A549 (cell line): ENCODE data around the gene RPS6KA4. TPM values are rescaled to one million over a fixed set of nuclear protein-coding genes. Genes with fewer than 3 reads are reported as not detected.

Experiments
- ATAC-seq, 2 experiments: fragments of 200-7000 bp in 1 of 2; fragments of >200 bp in 1 of 2; cut with Nextera tagmentation in 1 of 2; cut with Tn5 transposase in 1 of 2; 3 replicates each; pipeline versions ENCODE4 v1.8.0 to v1.9.1; 2018 to 2020; ENCODE audit warnings: mild to moderate bottlenecking in 1 of 2, moderate library complexity in 1 of 2
- CTCF ChIA-PET: fragments of 300-600 bp; sonication (Branson Sonifier 250); formaldehyde crosslinking; extraction: SDS; loops from one replicate; lab custom pipeline; 2021; ENCODE audit warnings: antibody characterized with exemption, inconsistent platforms; lab: Yijun Ruan, JAX
- POLR2A ChIA-PET: fragments of 350-600 bp; formaldehyde crosslinking; extraction: SDS; loops from one replicate; lab custom pipeline; 2021; ENCODE audit warnings: antibody characterized with exemption, inconsistent platforms; lab: Yijun Ruan, JAX
- DNase-seq, 2 experiments: peaks; one replicate each; pipeline versions ENCODE4 v3.0.0 to v3.0.0-alpha.2; 2011 to 2016; ENCODE audit warnings: low read depth in 1 of 2, low spot score in 1 of 2
- FAIRE-seq: peaks from 2 replicates; lab custom pipeline; 2011; peaks lifted over from hg19 to GRCh38; lab: Jason Lieb, UNC
- H3K27ac ChIP-seq, 2 experiments: fragments of >200 bp; sonication (Bioruptor Twin); formaldehyde crosslinking; 3 replicates each; pipeline ENCODE4 v1.5.1; 2016 to 2017
- H3K4me1 ChIP-seq: fragments of >200 bp; sonication (Bioruptor Twin); formaldehyde crosslinking; 3 replicates; pipeline ENCODE4 v1.6.1; 2016
- H3K4me2 ChIP-seq: fragments of >200 bp; sonication (Bioruptor Twin); formaldehyde crosslinking; 3 replicates; pipeline ENCODE4 v1.6.1; 2016
- H3K4me3 ChIP-seq: fragments of >200 bp; sonication (Bioruptor Twin); formaldehyde crosslinking; 3 replicates; pipeline ENCODE4 v1.5.1; 2016
- H3K9me3 ChIP-seq: fragments of >200 bp; sonication (Bioruptor Twin); formaldehyde crosslinking; 3 replicates; pipeline ENCODE4 v1.6.1; 2016
- CBX2 ChIP-seq: fragments of 200-600 bp; sonication (generic); IDR thresholded peaks from 2 replicates; pipeline ENCODE4 v1.6.1; 2016; ENCODE audit warnings: low read depth, mild to moderate bottlenecking, borderline replicate concordance
- CBX8 ChIP-seq: fragments of 200-600 bp; sonication (generic); IDR thresholded peaks from 2 replicates; pipeline ENCODE4 v1.6.1; 2016
- CHD2 ChIP-seq: fragments of 150-350 bp; IDR thresholded peaks from 2 replicates; pipeline ENCODE4 v1.6.1; 2014; ENCODE audit warnings: low read length; ENCODE audit not compliant: partially characterized antibody
- EHF ChIP-seq: fragments of 250-450 bp; sonication (Bioruptor Pico); IDR thresholded peaks from 2 replicates; pipeline ENCODE4 v1.5.0; 2020; ENCODE audit warnings: mild to moderate bottlenecking
- EHMT2 ChIP-seq: fragments of 200-600 bp; sonication (generic); IDR thresholded peaks from 2 replicates; pipeline ENCODE4 v1.6.1; 2016; ENCODE audit warnings: antibody characterized with exemption, low read depth, mild to moderate bottlenecking, moderate library complexity
- ESRRA ChIP-seq: fragments of 150-350 bp; IDR thresholded peaks from 2 replicates; pipeline ENCODE4 v1.6.1; 2014; ENCODE audit warnings: mild to moderate bottlenecking, low read length, borderline replicate concordance
- FOXS1 ChIP-seq: fragments of 250-450 bp; sonication (Bioruptor Pico); IDR thresholded peaks from 2 replicates; pipeline ENCODE4 v1.5.0; 2020; ENCODE audit warnings: mild to moderate bottlenecking, moderate library complexity
- HEYL ChIP-seq: fragments of 250-450 bp; sonication (Bioruptor Pico); IDR thresholded peaks from 2 replicates; pipeline ENCODE4 v1.8.0; 2021; ENCODE audit warnings: mild to moderate bottlenecking, moderate library complexity
- HOXA7 ChIP-seq: fragments of 250-450 bp; sonication (Bioruptor Pico); IDR thresholded peaks from 2 replicates; pipeline ENCODE4 v1.5.0; 2020; ENCODE audit warnings: mild to moderate bottlenecking, moderate library complexity
- HOXB13 ChIP-seq: fragments of 250-450 bp; sonication (Bioruptor Pico); IDR thresholded peaks from 2 replicates; pipeline ENCODE4 v1.5.0; 2020; ENCODE audit warnings: low read depth, mild to moderate bottlenecking, moderate library complexity
- HOXB5 ChIP-seq: fragments of 250-450 bp; sonication (Bioruptor Pico); IDR thresholded peaks from 2 replicates; pipeline ENCODE4 v1.5.0; 2020; ENCODE audit warnings: mild to moderate bottlenecking, moderate library complexity
- JUN ChIP-seq, 2 experiments: fragments of >200 bp; sonication (Bioruptor Twin); formaldehyde crosslinking; IDR thresholded peaks; 2 replicates in 1 of 2; 3 replicates in 1 of 2; pipeline ENCODE4 v1.6.1; 2016 to 2017
- KDM1A ChIP-seq: fragments of 200-600 bp; sonication (generic); IDR thresholded peaks from 2 replicates; pipeline ENCODE4 v1.6.1; 2016; ENCODE audit warnings: low read depth, mild to moderate bottlenecking
- KDM5A ChIP-seq: fragments of 200-600 bp; sonication (generic); IDR thresholded peaks from 2 replicates; pipeline ENCODE4 v1.6.1; 2016; ENCODE audit warnings: antibody characterized with exemption, mild to moderate bottlenecking
- MYC ChIP-seq: IDR thresholded peaks from 2 replicates; pipeline ENCODE4 v1.6.1; 2012; ENCODE audit warnings: mild to moderate bottlenecking, inconsistent platforms, low read length, improper control_type of control experiment, borderline replicate concordance
- NFE2L2 ChIP-seq: fragments of 150-350 bp; conservative IDR thresholded peaks from 2 replicates; pipeline ENCODE4 v1.6.1; 2014; ENCODE audit warnings: low read length
- NPAS2 ChIP-seq: fragments of 250-450 bp; sonication (Bioruptor Pico); IDR thresholded peaks from 2 replicates; pipeline ENCODE4 v1.8.0; 2022; ENCODE audit warnings: mild to moderate bottlenecking, moderate library complexity, borderline replicate concordance
- NR3C1 ChIP-seq: fragments of >200 bp; sonication (Bioruptor Twin); formaldehyde crosslinking; IDR thresholded peaks from 3 replicates; pipeline ENCODE4 v1.6.1; 2017
- POLR2A ChIP-seq: IDR thresholded peaks from 2 replicates; pipeline ENCODE4 v1.6.1; 2012; ENCODE audit warnings: mild to moderate bottlenecking, low read length
- POLR2AphosphoS2 ChIP-seq: conservative IDR thresholded peaks from 2 replicates; pipeline ENCODE4 v1.6.1; 2012; ENCODE audit warnings: low read length, improper control_type of control experiment, inconsistent platforms
- RAD21 ChIP-seq, 2 experiments: fragments of >200 bp in 1 of 2; sonication (Bioruptor Twin) in 1 of 2; formaldehyde crosslinking in 1 of 2; IDR thresholded peaks in 1 of 2; conservative IDR thresholded peaks in 1 of 2; 2 replicates in 1 of 2; 3 replicates in 1 of 2; pipeline ENCODE4 v1.6.1; 2012 to 2018; ENCODE audit warnings: inconsistent platforms in 1 of 2
- RCOR1 ChIP-seq: fragments of 150-350 bp; IDR thresholded peaks from 2 replicates; pipeline ENCODE4 v1.6.1; 2014; ENCODE audit warnings: antibody characterized with exemption, low read length, low read depth
- SMC3 ChIP-seq: fragments of >200 bp; sonication (Bioruptor Twin); formaldehyde crosslinking; IDR thresholded peaks from 3 replicates; pipeline ENCODE4 v1.6.1; 2018; ENCODE audit warnings: inconsistent platforms
- SREBF2 ChIP-seq: fragments of 450-650 bp; IDR thresholded peaks from 2 replicates; pipeline ENCODE4 v1.6.1; 2014; ENCODE audit warnings: mild to moderate bottlenecking, moderate library complexity
- TFCP2L1 ChIP-seq: fragments of 250-450 bp; sonication (Bioruptor Pico); IDR thresholded peaks from 2 replicates; pipeline ENCODE4 v1.5.0; 2021; ENCODE audit warnings: mild to moderate bottlenecking
- ZC3H11A ChIP-seq: fragments of 450-650 bp; IDR thresholded peaks from 2 replicates; pipeline ENCODE4 v1.6.1; 2014; ENCODE audit warnings: antibody characterized with exemption, mild to moderate bottlenecking
- ZSCAN20 ChIP-seq: fragments of 250-450 bp; sonication (Bioruptor Pico); IDR thresholded peaks from 2 replicates; pipeline ENCODE4 v1.8.0; 2022; ENCODE audit warnings: mild to moderate bottlenecking, moderate library complexity
- WGBS: methylation state at CpG from one replicate; pipeline ENCODE4 v1.1.6; 2017; ENCODE audit errors: missing lambda C conversion rate; 5-methylcytosine and 5-hydroxymethylcytosine counted together
- polyA plus RNA-seq, 4 experiments: library from polyadenylated mRNA; depleted of rRNA in 3 of 4; stranded (reverse); fragments of >200 nt; fragmentation: RNase III in 1 of 4; extraction: RNeasy Plus Mini Kit Qiagen cat#74134 plus additional on column Dnase treatment in 1 of 4; gene quantifications; 2 replicates in 3 of 4; 3 replicates in 1 of 4; pipeline ENCODE4 v1.2.3, GENCODE V29; 2011 to 2017
- TF ChIP-seq, protein P1 (sequence below): fragments of >200 bp; sonication (Bioruptor Twin); formaldehyde crosslinking; IDR thresholded peaks from 3 replicates; pipeline ENCODE4 v1.5.1; 2016
- TF ChIP-seq, protein P2 (sequence below): IDR thresholded peaks from 2 replicates; pipeline ENCODE4 v1.6.1; 2012; ENCODE audit warnings: low read depth, borderline replicate concordance
- TF ChIP-seq, protein P3 (sequence below): fragments of >200 bp; sonication (Bioruptor Twin); formaldehyde crosslinking; IDR thresholded peaks from 3 replicates; pipeline ENCODE4 v1.6.1; 2016
- TF ChIP-seq, protein P4 (sequence below): fragments of 250-450 bp; sonication (Bioruptor Pico); IDR thresholded peaks from 2 replicates; pipeline ENCODE4 v1.5.0; 2020; ENCODE audit warnings: low read depth, mild to moderate bottlenecking, moderate library complexity
- TF ChIP-seq, protein P5 (sequence below): IDR thresholded peaks from 2 replicates; pipeline ENCODE4 v1.6.1; 2012

RPS6KA4 gene
- polyA plus RNA-seq, 2 of the 4 experiments (the other 2 are of a cell fraction): 21.4 to 35.9 TPM

DNA sequence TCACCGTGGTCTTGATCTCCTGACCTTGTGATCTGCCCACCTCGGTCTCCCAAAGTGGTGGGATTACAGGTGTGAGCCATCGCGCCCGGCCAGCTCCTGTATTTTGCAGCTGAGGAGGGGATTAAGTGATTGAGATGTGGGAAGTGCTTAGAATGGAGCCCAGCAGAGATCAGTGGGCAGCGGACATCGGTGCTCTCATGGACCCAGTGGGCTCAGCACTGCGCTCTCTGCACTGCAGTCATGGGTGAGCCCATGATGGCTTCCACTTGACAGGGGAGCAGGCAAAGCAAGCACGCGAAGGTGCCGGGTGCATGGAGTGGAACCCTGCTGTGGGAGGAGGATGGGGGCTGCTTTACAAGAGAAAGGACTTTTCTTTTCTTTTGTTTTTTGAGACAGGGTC is 28.1 kb upstream of the RPS6KA4 start:
- peaks cover 36% of the 10 kb centered on the region for H3K4me1 ChIP-seq
- WGBS: 99% methylated on average over 11 of the region's 11 CpGs
- no peak for FAIRE-seq
- peak overlapping the region; percentile 85 to 91; a peak in 5 of 6 replicates for H3K27ac ChIP-seq
- H3K4me2 ChIP-seq: peak overlapping the region; percentile 79; the same call in 2 of the 3 replicates
- H3K9me3 ChIP-seq: no peaks in the 10 kb centered on the region
- H3K4me3 ChIP-seq: no peak overlapping the region
- no peak for TF ChIP-seq SREBF2
- no peak for TF ChIP-seq EHMT2
- no peak for TF ChIP-seq KDM5A
- no peak for TF ChIP-seq ESRRA
- no peak for TF ChIP-seq HOXB13 (CRISPR knock-in tag)
- TF ChIP-seq, protein P1, sequence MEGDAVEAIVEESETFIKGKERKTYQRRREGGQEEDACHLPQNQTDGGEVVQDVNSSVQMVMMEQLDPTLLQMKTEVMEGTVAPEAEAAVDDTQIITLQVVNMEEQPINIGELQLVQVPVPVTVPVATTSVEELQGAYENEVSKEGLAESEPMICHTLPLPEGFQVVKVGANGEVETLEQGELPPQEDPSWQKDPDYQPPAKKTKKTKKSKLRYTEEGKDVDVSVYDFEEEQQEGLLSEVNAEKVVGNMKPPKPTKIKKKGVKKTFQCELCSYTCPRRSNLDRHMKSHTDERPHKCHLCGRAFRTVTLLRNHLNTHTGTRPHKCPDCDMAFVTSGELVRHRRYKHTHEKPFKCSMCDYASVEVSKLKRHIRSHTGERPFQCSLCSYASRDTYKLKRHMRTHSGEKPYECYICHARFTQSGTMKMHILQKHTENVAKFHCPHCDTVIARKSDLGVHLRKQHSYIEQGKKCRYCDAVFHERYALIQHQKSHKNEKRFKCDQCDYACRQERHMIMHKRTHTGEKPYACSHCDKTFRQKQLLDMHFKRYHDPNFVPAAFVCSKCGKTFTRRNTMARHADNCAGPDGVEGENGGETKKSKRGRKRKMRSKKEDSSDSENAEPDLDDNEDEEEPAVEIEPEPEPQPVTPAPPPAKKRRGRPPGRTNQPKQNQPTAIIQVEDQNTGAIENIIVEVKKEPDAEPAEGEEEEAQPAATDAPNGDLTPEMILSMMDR: no peak
- TF ChIP-seq ZSCAN20: no peak
- TF ChIP-seq, all 56 proteins: peak for 0
- DNase-seq: no peak
- POLR2A ChIA-PET: interaction anchor here (0.7 to 2.8 kb wide), 5 partner anchors 12 to 351 kb away, joined by 3 to 45 read pairs (median 5); partner anchors contain the start of genes PRDX5 and TRMT112
- no peak for ATAC-seq
- CTCF ChIA-PET: interaction anchor here (0.7 to 33.9 kb wide), 9 partner anchors 8 to 287 kb away, joined by 3 to 996 read pairs (median 4); partner anchors contain the start of genes CATSPERZ, CCDC88B, ESRRA and PRDX5

DNA sequence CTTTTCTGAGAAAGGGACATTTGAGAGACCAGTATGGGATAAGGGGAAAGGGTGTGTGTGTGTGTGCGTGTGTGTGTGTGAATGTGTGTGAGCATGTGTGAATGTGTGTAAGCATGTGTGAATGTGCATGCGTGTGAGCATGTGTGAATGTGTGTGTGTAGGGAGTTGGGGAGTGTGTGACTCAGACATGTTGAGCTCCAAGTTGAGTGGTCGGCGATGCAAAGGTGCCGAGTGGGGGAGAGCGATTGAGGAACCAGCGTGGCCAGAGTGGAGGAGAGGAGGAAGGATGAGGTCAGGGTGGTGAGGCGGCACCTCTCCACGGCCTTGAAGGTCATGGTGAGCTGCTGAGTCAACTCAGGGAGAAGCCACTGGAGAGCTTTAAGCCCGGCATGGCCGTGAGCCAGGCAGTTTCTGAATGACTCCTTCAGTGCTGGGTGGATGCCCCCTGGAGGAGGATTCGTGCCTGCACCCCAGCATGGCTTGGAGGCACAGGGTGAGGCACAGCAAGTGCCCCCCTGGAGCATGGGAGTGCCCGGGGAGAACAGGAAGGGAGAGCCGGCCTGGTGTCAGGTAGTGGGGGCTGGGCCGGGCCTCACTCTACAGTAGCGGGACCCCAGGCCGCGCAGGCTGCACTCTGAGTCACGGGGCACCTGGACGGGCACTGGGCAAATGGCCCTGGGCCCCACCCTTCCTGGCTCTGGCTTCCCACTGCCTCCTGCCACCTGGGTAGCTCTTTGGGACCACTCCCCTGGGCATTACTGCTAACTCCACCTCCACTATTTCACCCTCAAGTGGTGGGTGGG is 27.2 kb upstream of the RPS6KA4 start:
- ChIA-PET POLR2A (interaction anchor here (0.8 to 2.8 kb wide), 9 partner anchors 11 to 62 kb away, joined by 3 to 45 read pairs (median 4); partner anchors contain the start of genes ESRRA, PRDX5 and TRMT112), CTCF (interaction anchor here (0.5 to 33.9 kb wide), 20 partner anchors 9 to 1455 kb away, joined by 3 to 996 read pairs (median 4); partner anchors contain the start of genes CATSPERZ, CCDC88B, ESRRA and PLCB3)
- H3K9me3 ChIP-seq: no peaks in the 10 kb centered on the region
- 10% methylated on average over 19 of the region's 20 CpGs for WGBS
- H3K4me1 ChIP-seq: peaks cover 36% of the 10 kb centered on the region
- FAIRE-seq: no peak
- peak; percentile 92 to 93 for DNase-seq
- ATAC-seq: peak; percentile 77 to 89
- H3K27ac ChIP-seq: peak overlapping the region; percentile 85 to 91
- no peak overlapping the region for H3K4me3 ChIP-seq
- H3K4me2 ChIP-seq: peak overlapping the region; percentile 79
- TF ChIP-seq RCOR1 (no peak), JUN (IDR thresholded peaks at IDR 0.05) (peak in 1 of 2 experiments; percentile 75; a peak in 2 of 5 replicates), TFCP2L1 (no peak), RAD21 (conservative IDR thresholded peaks at IDR 0.05 in 1 of 2, IDR thresholded peaks at IDR 0.05 in 1 of 2) (peak; percentile 65 to 66), EHF (no peak), ZC3H11A (no peak), HOXA7 (CRISPR knock-in tag) (no peak), HEYL (CRISPR knock-in tag) (no peak), CBX8 (no peak), SREBF2 (no peak), CHD2 (no peak), NFE2L2 (no peak), MYC (no peak), HOXB5 (CRISPR knock-in tag) (no peak), HOXB13 (CRISPR knock-in tag) (no peak), SMC3 (peak; percentile 61), NPAS2 (CRISPR knock-in tag) (no peak), CBX2 (no peak), POLR2AphosphoS2 (no peak), POLR2A (0 out of 2 replicates have a peak, but pooled peaks have one; percentile 1), EHMT2 (no peak), KDM1A (no peak), FOXS1 (CRISPR knock-in tag) (no peak), NR3C1 (no peak)
- TF ChIP-seq, protein P2, sequence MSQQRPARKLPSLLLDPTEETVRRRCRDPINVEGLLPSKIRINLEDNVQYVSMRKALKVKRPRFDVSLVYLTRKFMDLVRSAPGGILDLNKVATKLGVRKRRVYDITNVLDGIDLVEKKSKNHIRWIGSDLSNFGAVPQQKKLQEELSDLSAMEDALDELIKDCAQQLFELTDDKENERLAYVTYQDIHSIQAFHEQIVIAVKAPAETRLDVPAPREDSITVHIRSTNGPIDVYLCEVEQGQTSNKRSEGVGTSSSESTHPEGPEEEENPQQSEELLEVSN: peak; percentile 27; the same call in 1 of the 2 replicates
- TF ChIP-seq, protein P3, sequence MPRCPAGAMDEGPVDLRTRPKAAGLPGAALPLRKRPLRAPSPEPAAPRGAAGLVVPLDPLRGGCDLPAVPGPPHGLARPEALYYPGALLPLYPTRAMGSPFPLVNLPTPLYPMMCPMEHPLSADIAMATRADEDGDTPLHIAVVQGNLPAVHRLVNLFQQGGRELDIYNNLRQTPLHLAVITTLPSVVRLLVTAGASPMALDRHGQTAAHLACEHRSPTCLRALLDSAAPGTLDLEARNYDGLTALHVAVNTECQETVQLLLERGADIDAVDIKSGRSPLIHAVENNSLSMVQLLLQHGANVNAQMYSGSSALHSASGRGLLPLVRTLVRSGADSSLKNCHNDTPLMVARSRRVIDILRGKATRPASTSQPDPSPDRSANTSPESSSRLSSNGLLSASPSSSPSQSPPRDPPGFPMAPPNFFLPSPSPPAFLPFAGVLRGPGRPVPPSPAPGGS: no peak
- TF ChIP-seq, protein P4, sequence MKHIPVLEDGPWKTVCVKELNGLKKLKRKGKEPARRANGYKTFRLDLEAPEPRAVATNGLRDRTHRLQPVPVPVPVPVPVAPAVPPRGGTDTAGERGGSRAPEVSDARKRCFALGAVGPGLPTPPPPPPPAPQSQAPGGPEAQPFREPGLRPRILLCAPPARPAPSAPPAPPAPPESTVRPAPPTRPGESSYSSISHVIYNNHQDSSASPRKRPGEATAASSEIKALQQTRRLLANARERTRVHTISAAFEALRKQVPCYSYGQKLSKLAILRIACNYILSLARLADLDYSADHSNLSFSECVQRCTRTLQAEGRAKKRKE (CRISPR knock-in tag): no peak
- TF ChIP-seq, protein P5, sequence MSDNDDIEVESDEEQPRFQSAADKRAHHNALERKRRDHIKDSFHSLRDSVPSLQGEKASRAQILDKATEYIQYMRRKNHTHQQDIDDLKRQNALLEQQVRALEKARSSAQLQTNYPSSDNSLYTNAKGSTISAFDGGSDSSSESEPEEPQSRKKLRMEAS: peak; percentile 68; the same call in 1 of the 2 replicates
